Measurements from ENCODE around the gene BMP2K.
"Not testable (repeated sequence)": the region's sequence is repeated elsewhere in the genome, so short reads cannot be mapped to it uniquely, and the experiment has no call there.

BMP2K gene

DNA sequence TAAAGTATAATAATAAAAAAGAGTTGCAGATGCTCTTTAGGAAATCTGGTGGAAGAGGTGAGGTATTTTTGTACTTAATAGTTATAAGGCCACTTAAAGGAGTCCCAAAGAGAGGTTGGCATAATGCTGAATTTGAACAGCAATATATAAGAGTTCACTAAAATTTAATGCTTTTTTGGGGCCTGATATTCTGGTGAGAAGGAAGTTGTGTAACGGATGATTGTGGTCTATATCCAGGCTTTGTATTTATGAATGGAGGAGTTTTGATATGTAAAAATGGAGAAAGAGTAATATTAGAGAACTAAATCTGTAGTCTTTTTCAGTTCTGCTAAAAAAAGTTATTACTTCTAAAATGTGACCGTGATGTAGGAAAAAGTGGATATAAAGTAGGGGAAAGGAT, 20.4 kb downstream of the BMP2K start:
- no peak for DNase-seq

- no peak for DNase-seq
Observed at GRCh38 chr4:78797777-78798284, 21.7 kb downstream of the BMP2K start.

GRCh38 chr4:78799551-78800495, 23.7 kb downstream of the BMP2K start:
- no peak for DNase-seq

- no peak for DNase-seq
Observed at GRCh38 chr4:78800965-78801364, 24.8 kb downstream of the BMP2K start.

DNA sequence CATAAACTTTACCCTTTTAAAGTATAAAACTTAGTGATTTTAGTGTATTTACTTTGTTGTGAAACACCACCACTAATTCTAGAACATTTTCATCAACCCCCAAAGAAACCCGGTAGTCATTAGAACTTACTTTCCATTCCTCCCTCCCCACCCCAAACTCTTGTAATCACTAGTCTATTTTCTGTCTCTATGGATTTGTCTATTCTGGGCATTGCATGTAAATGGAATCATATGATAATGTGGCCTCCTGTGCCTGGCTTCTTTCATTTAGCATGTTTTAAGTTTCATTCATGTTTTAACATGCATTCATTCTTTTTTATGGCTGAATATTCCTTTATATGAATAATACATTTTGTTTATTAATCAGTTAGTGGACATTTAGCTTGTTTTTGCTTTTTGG, 27.8 kb downstream of the BMP2K start:
- DNase-seq: no peak

DNA sequence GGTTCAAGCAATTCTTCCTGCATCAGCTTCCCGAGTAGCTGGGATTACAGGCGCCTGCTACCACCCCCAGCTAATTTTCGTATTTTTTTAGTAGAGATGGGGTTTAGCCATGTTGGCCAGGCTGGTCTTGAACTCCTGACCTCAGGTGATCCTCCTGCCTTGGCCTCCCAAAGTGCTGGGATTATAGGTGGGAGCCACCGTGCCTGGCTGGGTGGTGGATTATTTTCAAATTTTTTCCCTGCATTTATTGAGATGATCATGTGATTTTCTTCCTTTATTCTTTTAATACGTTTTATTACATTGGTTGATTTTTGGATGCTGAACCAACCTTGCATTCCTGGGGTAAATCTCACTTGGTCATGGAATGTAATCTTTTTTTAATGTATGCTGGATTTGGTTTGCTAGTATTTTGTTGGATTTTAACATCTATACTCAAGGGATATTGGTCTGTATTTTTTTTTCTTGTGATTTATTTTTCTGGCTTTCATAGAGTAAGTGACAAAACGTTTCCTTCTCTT, 30.9 kb downstream of the BMP2K start:
- no peak for DNase-seq

DNA sequence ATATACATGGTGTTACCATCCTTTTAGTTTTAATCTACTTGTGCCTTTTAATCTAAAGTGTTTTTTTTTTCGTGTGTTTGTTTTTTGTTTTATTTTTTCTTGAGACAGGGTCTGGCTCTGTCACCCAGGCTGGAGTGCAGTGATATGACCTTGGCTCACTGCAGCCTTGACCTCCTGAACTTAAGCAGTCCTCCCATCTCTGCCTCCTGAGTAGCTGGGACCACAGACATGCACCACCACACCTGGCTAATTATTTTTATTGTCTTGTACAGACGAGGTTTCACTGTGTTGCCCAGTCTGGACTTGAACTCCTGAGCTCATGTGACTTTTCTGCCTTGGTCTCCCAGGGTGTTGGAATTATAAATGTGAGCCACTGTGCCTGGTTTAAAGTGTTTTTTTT, 33.1 kb downstream of the BMP2K start:
- no peak for DNase-seq

GRCh38 chr4:78809928-78810835, 34.0 kb downstream of the BMP2K start:
- DNase-seq: no peak

DNA sequence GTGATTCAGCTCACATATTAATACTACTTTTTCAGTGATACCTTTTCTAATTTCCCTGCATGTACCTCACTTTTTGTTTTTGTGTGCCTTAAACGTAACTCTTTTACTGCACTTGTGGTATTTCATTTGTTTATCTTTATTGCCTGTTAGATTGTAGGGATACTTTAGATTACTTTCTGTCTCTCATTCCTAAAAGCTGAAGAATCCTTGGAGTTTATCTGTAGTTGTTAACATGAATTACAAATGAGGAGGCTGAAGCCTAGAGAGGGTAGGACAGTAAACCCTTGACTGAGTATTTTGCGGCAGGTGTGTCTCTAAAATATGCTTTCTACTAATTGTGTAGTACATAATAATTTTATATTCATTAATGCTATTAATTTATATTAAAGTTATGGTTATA, 34.9 kb downstream of the BMP2K start:
- DNase-seq: no peak

GRCh38 chr4:78818530-78819079, 42.5 kb downstream of the BMP2K start:
- DNase-seq: no peak

- no peak for DNase-seq
Observed at GRCh38 chr4:78824001-78824400, 47.9 kb downstream of the BMP2K start.

DNA sequence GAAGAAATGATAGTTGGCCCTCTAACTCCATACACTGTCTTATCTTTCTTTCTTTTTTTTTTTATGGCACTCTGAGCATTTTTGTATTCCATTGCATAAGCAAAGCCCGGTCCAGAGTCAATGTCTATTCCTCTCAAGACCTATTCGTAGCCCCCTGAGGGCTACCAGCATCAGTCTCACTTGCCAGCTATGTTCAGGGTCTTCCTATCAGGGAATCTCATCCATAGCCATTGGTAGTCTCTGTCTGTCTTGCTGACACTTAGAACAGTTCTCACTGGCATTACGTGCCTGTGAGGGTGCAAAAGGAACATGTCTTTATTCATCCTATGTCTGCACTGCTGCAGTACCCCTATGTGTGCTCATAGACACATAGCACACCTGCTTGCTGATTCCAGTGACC, 51.0 kb downstream of the BMP2K start:
- DNase-seq: no peak

DNA sequence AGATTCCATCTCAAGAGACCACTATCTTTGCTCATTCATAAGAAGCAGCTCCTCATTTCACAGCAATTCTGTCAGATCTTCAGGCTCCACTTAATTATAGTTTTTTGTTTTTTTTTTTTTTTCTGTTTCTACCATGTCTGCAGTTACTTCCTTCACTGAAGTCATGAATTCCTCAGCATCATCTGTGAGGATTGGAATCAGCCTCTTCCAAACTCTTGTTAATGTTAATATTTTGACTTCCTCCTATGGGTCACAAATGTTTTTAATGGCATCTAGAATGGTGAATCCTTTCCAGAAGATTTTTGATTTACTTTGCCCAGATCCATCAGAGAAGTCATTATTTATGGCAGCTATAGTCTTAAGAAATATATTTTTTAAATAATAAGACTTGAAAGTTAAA, 53.1 kb downstream of the BMP2K start:
- DNase-seq: no peak

DNA sequence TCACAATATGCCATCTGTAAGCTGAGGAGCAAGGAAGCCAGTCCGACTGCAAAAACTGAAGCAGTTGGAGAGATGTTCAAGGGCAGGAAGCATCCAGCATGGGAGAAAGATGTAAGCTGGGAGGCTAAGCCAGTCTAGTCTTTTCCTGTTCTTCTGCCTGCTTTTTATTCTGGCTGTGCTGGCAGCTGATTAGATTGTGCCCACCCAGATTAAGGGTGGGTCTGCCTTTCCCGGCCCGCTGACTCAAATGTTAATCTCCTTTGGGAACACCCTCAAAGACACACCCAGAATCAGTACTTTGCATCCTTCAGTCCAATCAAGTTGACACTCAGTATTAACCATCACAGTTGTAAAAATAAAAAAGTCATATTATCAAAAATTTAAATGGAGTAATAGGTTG, 63.5 kb downstream of the BMP2K start:
- DNase-seq: not testable (repeated sequence)

GRCh38 chr4:78840286-78840685, 64.1 kb downstream of the BMP2K start:
- not testable (repeated sequence) for DNase-seq

DNA sequence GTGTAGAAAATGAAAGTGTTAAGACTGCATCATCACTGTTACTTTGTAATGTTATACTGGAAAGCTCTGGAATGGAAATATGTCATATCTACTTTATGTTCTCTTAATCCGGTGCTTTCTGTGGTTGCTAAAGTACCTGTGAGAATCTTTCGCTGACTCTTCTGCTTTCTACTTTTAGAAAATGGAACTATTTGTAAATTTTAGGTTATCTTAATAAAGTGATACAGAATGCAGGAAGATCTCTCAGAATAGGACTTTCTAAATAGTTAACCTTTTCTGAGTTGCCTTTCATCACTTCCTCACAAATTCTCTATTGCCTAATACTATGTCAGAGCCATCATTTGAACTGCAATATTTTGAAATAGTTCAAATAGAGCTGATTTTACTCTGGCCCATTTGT, 69.3 kb downstream of the BMP2K start:
- DNase-seq: no peak

GRCh38 chr4:78846258-78846657, 70.1 kb downstream of the BMP2K start:
- no peak for DNase-seq

- DNase-seq: no peak
Observed at GRCh38 chr4:78862314-78862737, 86.2 kb downstream of the BMP2K start.

- no peak for DNase-seq
Observed at GRCh38 chr4:78863254-78863869, 87.2 kb downstream of the BMP2K start.

GRCh38 chr4:78863991-78864390, 87.8 kb downstream of the BMP2K start:
- DNase-seq: no peak

DNA sequence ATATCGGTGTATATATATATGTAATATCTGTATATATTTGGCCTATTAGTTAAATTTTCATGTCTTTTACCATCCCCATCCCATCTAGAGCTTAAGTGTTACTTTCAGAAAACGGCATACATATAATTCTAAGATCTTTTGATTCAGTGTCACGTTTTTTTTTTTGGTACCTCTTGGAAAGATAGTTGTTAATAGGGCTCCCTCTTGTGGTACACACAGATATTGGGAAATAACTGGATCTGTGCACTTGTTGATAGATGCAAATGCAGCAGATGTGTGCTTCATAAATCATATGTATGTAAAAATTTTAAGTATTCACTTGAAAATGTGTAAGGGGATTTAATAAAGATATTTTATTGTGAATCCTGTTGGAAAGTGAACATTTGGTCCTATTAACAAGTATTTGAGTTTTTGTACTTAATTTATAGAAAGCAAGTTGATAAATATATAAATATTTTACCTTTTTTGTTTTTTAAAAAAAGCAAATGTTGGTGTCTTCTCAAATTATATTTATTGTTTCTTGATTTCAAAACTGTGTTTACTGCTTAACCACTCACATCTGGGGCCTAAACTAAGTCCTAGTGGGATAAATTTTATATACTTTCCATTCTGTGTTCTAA, 88.4 kb downstream of the BMP2K start:
- peak; percentile 65 for DNase-seq

DNA sequence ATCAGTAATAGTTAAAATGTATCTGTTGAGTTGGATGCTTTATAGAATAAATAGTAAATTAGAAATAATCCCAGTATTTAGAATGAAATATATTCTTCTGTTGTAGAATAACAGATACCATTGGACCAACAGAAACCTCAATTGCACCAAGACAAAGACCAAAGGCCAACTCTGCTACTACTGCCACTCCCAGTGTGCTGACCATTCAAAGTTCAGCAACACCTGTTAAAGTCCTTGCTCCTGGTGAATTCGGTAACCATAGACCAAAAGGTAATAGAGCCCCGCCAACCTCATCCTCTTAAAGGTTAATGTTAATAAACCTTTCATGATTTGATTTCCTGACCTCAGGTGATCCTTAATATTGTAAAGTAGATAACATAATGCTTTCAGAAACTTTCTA, 89.3 kb downstream of the BMP2K start:
- no peak for DNase-seq

All from NCI-H2227 treated with DMSO at 0.1 percent for 48 hours (cell line).